NCI-H2107 treated with DMSO at 0.1 percent for 48 hours (cell line): ENCODE data around the gene RFPL1.
A peak's percentile ranks its signal among the peaks of the same experiment; 100 is the strongest.
"Not testable (repeated sequence)": the region's sequence is repeated elsewhere in the genome, so short reads cannot be mapped to it uniquely, and the experiment has no call there.

Source experiments
- DNase-seq: peaks from one replicate; lab custom pipeline; 2025; ENCODE audit not compliant: unreplicated experiment; lab: John Stamatoyannopoulos, UW

The RFPL1 gene

GRCh38 chr22:29438283-29438682, at the start of gene RFPL1:
TSS of gene RFPL1 (plus strand) at chr22:29438583.
- DNase-seq, result not testable (repeated sequence)

- no peak for DNase-seq
These were observed 49.7 kb upstream of the RFPL1 start for GRCh38 chr22:29388759-29389090.

DNA sequence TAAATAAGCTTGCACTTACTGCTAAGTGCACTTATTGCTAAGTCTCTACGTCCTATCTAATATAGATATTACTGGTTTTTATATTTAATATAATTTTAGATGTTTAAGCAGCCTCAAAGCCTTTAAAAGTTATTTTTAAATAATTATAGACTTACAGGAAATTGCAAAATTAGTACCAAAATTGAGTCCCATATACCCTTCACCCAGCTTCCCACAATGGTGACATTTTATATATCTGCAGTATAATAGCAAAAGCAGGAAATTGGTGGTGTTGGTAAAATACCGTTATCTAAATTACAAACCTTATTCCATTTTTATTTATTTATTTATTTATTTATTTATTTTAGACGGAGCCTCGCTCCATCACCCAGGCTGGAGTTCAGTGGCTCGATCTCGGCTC, 48.1 kb upstream of the RFPL1 start:
- DNase-seq, result no peak

- no peak for DNase-seq
These were observed 46.8 kb upstream of the RFPL1 start for GRCh38 chr22:29391546-29391945.

DNA sequence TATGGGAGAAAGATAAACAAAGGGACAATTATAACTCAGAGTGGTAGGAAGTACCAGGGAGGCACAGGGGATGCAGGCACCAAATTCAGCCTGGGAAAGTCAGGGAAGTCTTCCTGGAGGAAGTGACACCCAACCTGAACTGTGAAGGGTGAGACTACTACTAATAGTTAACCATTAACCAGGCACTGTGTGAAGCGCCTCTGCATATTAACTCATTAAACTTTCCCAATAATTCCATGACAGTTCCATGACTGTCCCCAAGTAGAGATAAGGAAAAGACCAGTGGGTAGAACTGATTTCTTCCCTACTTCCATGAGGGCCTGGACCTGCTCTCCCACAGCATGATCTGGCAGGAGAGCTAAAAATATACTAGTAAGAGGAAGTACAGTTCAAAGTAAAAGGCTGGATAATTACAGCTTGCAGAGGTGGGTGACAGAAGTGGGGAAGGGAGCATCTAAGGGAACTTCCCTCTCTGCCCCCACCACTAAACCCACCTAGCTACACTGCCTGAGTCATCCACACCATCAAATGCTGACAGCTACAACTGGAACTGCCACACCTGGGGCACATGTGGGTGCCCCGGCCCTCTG, 45.3 kb upstream of the RFPL1 start:
- no peak for DNase-seq

GRCh38 chr22:29394931-29395581, 43.3 kb upstream of the RFPL1 start:
- DNase-seq, result peak; percentile 75

DNA sequence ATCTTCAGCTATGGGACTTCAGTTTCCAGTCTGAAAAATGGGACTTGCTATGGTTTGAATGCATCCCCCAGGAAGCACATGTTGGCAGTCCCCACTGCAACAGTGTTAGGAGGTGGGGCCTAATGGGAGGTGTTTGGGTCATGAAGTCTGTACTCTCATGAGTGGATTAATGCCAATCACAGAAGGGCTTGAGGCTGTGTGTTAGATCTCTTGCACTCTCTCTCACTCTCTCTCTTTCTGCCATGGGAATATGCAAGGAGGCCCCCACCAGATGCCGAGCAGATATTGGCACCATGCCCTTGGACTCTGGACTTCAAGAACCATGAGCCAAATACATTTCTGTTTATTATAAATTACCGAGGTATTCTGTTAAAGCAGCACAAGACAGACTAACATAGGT, 42.3 kb upstream of the RFPL1 start:
- DNase-seq, result no peak

DNA sequence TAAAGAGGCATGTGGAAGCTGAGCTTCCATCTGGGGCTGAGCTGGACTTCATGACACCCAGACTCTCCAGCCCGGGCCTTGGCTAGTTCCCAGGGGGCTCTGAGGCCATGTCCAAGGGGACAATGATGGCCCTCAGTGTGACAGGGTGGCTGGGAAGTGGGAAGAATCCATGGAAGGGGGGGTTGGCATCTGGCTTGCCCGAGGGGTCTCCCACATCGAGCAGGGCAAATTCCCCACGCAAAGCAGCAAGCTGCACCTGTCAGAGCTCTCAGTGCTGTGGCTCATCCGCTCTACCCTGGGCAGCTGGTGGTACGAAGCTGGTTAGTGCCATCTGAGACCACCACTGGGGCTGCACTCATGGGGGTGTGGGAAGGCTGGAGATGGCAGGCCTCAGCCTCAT, 40.6 kb upstream of the RFPL1 start:
- no peak for DNase-seq

- no peak for DNase-seq
These were observed 37.8 kb upstream of the RFPL1 start for GRCh38 chr22:29400576-29400975.

- DNase-seq, result not testable (repeated sequence)
These were observed 36.8 kb upstream of the RFPL1 start for GRCh38 chr22:29401538-29401937.

GRCh38 chr22:29408940-29409339, 29.4 kb upstream of the RFPL1 start:
- DNase-seq, result no peak

DNA sequence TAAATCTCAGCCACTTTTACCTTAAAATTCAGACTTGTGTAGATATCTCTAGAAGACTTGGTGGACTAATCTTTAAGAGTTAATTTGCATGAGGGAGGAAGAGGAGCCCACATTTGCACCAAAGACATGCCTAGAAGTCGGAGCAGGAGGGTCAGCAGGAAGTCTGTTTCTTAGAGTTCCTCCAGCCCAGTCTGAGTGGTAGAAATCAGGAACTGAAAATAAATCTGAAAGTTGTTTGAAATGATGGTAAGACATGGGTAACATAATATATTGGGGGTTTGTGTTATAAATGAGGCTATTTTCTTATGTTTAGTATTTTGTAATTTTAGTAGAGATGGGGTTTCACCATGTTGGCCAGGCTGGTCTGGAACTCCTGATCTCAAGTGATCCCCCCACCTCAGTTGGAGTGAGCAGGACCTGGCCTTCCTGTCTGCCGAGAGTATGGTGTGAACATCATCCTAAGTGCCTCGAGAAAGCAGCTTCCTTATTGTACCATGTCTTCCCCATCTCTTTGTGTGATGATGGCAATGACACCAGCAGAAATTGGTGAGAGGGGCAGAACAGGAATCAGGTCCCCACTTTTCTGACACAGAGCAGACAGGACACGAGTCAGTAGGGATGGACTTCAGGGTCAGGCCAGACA, 26.7 kb upstream of the RFPL1 start:
- not testable (repeated sequence) for DNase-seq

GRCh38 chr22:29412772-29413171, 25.6 kb upstream of the RFPL1 start:
- not testable (repeated sequence) for DNase-seq

GRCh38 chr22:29414951-29415591, 23.3 kb upstream of the RFPL1 start:
- DNase-seq, result peak; percentile 47

DNA sequence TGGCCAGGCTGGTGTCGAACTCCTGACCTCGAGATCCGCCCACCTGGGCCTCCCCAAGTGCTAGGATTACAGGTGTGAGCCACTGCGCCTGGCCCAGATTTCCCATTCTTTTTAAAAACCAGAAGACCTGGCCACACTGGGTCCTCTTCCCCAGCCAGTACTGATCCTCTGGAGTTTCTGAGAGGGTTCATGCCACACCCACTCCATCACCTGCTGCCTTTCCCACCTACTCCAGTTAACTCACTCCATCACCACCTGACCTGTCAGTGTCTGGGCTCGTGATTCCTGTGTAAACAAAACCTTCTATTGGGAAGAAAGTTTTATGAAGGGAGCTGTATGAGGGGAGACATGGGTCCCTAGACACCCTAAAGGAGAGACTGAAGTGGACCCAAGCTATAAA, 19.7 kb upstream of the RFPL1 start:
- DNase-seq, result not testable (repeated sequence)

DNA sequence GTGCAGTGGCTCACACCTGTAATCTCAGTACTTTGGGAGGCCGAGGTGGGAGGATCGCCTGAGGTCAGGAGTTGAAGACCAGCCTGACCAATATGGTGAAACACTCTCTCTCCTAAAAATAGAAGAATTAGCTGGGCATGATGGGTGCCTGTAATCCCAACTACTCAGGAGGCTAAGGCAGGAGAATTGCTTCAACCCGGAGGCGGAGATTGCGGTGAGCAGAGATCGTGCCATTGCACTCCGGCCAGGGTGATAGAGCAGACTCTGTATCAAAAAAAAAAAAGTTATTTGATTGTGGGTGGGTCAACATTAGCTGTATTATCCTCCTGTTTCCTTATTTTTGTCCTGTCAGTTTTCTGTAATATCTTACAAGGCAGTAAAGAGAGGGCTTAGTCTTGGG, 11.9 kb upstream of the RFPL1 start:
- DNase-seq, result no peak

GRCh38 chr22:29427176-29427760, 11.1 kb upstream of the RFPL1 start:
- no peak for DNase-seq

DNA sequence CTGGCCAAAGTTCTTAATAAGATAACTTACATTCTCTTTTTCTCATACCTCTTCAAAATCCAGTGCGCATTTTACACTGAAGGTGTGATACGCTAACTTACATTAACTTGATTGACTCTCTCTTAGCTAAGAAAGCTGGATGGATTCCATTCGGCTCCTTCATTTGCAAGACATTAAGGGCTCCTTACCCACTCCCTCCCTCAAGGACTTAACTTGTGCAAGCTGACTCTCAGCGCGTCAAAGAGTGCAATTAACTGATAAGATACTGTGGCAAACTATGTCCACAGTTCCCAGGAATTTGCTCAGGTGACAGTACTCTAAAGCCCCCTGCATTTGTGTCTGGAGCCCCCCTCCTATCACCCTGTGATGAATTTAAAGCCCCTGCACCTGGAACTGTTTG, 6.4 kb upstream of the RFPL1 start:
- DNase-seq, result no peak

- no peak for DNase-seq
These were observed 4.5 kb upstream of the RFPL1 start for GRCh38 chr22:29433856-29434255.

GRCh38 chr22:29434288-29434687, 4.1 kb upstream of the RFPL1 start:
- DNase-seq, result no peak

DNA sequence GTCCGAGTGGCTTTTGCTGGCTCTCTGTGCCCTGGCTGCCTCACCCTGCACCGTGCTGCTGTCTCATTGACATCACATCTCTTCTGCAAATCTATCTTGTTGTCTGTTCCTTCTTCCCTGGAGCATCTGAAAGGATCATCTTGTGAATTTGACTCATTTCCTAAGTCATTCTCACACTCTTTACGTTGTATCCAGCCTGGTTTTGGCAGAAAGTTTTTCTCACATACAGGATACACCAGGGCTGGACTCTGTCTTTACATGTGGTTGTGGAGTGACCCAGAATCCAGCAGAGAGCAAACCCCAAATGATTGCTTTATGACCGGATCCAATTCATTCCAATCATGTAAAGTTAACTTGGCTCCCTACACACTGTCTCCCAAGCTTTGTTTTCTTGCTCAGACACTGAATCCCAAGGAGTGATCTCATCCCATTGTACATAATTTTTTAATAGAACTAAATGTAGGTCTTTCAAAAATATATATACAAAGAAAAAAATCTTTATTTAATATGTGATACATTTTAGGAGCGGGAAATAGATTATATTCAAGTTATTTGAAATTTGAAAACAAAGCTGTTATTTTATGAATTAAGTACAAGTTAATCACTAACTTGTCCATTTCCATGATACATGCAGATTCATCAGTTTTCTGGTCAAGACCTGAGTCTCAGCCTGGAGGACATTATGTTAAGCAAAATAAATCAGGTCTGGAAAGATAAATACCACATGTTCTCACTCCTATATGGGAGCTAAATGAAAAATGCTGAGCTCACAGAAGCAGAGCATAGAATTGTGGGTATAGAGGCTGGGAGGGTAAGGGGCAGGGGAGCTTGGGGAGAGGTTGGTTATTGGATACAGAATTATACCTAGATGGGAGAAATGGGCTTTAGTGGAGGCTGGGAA, 2.9 kb upstream of the RFPL1 start:
- no peak for DNase-seq
